ENCODE measurements around the gene HEXIM2.
A peak's percentile ranks its signal among the peaks of the same experiment; 100 is the strongest.

Gene HEXIM2

DNA sequence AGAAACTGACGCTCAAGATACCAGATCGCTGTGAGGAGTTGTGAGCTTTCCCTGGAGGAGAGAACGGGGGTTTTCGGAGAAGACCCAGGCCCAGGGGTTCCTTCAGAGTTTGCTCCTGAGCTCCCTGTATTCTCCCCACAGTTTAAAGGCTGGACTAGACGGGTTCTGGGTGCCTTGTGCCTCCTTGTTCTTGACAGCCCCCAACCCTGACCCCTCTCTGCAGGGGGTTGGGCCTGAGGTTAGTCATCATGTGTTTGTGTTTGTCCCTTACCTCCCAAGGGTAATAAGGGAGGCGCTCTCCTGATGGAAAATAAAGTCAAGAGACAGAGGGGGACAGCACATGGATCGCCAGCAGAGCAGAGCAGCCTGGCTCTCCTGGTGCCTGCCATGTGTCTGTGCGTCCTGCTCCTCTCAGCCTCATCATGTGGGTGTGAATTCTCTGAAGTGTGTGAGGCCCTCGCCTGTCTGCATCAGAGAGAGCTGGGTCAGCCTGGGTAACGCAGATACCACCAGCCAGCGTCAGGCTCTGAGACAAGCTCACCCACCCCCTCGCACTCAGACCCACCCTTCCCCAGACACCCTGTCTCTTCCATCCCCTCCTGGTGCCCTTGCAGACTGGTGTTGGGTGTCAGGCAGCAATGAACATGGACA is 8.7 kb downstream of the HEXIM2 start:
- H3K27ac ChIP-seq: 0 out of 2 replicates have a peak overlapping the region, but pooled peaks have one; percentile 8

GRCh38 chr17:45170931-45171337 is 9.3 kb downstream of the HEXIM2 start:
- H3K27ac ChIP-seq: peak overlapping the region; percentile 8; the same call in 1 of the 2 replicates
- TF ChIP-seq, protein P1, sequence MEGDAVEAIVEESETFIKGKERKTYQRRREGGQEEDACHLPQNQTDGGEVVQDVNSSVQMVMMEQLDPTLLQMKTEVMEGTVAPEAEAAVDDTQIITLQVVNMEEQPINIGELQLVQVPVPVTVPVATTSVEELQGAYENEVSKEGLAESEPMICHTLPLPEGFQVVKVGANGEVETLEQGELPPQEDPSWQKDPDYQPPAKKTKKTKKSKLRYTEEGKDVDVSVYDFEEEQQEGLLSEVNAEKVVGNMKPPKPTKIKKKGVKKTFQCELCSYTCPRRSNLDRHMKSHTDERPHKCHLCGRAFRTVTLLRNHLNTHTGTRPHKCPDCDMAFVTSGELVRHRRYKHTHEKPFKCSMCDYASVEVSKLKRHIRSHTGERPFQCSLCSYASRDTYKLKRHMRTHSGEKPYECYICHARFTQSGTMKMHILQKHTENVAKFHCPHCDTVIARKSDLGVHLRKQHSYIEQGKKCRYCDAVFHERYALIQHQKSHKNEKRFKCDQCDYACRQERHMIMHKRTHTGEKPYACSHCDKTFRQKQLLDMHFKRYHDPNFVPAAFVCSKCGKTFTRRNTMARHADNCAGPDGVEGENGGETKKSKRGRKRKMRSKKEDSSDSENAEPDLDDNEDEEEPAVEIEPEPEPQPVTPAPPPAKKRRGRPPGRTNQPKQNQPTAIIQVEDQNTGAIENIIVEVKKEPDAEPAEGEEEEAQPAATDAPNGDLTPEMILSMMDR (conservative IDR thresholded peaks at IDR 0.05): no peak

More for the DNA sequence above, 8.7 kb downstream of the HEXIM2 start:
- TF ChIP-seq, protein P1 (conservative IDR thresholded peaks at IDR 0.05): no peak

- TF ChIP-seq, protein P1 (conservative IDR thresholded peaks at IDR 0.05): no peak
- peak overlapping the region; percentile 8; the same call in 1 of the 2 replicates for H3K27ac ChIP-seq
Measured at GRCh38 chr17:45171338-45172231, 9.9 kb downstream of the HEXIM2 start.

- H3K27ac ChIP-seq: no peak overlapping the region
- TF ChIP-seq, protein P1 (conservative IDR thresholded peaks at IDR 0.05): no peak
Measured at GRCh38 chr17:45172232-45172540, 10.5 kb downstream of the HEXIM2 start.

- TF ChIP-seq, protein P1 (conservative IDR thresholded peaks at IDR 0.05): no peak
- no peak overlapping the region for H3K27ac ChIP-seq
Measured at GRCh38 chr17:45172541-45173286, 11.0 kb downstream of the HEXIM2 start.

DNA sequence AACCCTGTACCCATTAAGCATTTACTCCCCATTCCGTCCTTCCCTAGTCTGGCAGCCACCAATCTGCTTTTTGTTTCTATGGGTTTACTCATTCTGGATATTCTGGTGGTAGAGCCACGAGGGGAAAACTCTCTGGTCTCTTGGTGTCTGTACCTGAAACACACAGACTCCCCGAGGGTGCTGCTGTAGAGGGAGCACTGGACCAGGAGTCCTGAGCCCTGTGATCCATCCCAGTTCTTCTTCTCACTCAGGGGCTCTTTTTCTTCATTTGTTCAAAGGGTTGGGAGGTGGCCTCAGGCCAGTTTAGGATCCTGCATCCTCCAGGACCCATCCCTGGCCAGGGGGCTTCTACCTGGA is 14.1 kb downstream of the HEXIM2 start:
- H3K27ac ChIP-seq: no peak overlapping the region
- TF ChIP-seq, protein P1 (conservative IDR thresholded peaks at IDR 0.05): no peak

- H3K27ac ChIP-seq: no peak overlapping the region
- TF ChIP-seq, protein P1 (conservative IDR thresholded peaks at IDR 0.05): no peak
Measured at GRCh38 chr17:45177563-45177962, 15.9 kb downstream of the HEXIM2 start.

Measured in VCaP (cell line).